Left colon (tissue), 2 donors: ENCODE data around the gene MMP24. TPM values are rescaled to one million over a fixed set of nuclear protein-coding genes. Genes with fewer than 3 reads are reported as not detected.
A peak's percentile ranks its signal among the peaks of the same experiment; 100 is the strongest.
"Not testable (repeated sequence)": the region's sequence is repeated elsewhere in the genome, so short reads cannot be mapped to it uniquely, and the experiment has no call there.

Experiments used
- ATAC-seq: fragments of 200-7000 bp; cut with Tn5 transposase; one replicate; pipeline ENCODE4 v1.9.1; 2020; ENCODE audit warnings: mild to moderate bottlenecking, moderate library complexity
- DNase-seq, 2 donors: peaks; one replicate each; pipeline ENCODE4 v3.0.0-alpha.2; 2020
- intact Hi-C, 2 donors: fragments of 100-400 bp; cut with DNase I in 1 of 2; cut with micrococcal nuclease in 1 of 2; formaldehyde crosslinking; loops; one replicate each; pipeline versions ENCODE4 v1.11.2 to v1.14.0; 2022; cut with DNase I, micrococcal nuclease
- total RNA-seq, 2 donors: library from RNA; stranded (reverse); fragmentation: NEBNext Ultra II Directional; extraction: Animal tissue kit (Norgen Biotek cat#: 25700); gene quantifications; one replicate each; pipeline ENCODE4 v1.2.1, GENCODE V29; 2021
- donor health status: DM: no; HTN: no; CAD: no.
- donor health status: DM: yes; HTN: yes; CAD: no.

MMP24 gene
- total RNA-seq, 2 donors from 2014 or later, result 0.09 to 0.59 TPM

- intact Hi-C loops, result no loop called here
- ATAC-seq, result no peak
- DNase-seq, result no peak
These were observed 22.4 kb downstream of the MMP24 start for GRCh38 chr20:35248641-35249475.

- intact Hi-C loops, result no loop called here
- DNase-seq (no peak), ATAC-seq (no peak)
These were observed 25.1 kb downstream of the MMP24 start for GRCh38 chr20:35251613-35251940.

- peak; percentile 27 for ATAC-seq
- intact Hi-C loops, result no loop called here
- DNase-seq, result no peak
These were observed 25.6 kb downstream of the MMP24 start for GRCh38 chr20:35252037-35252461.

- intact Hi-C loops, DNase-seq: not testable (repeated sequence)
- ATAC-seq, result peak; percentile 52
These were observed 26.1 kb downstream of the MMP24 start for GRCh38 chr20:35252598-35252997.

- DNase-seq (no peak), ATAC-seq (peak; percentile 74)
- intact Hi-C loops, result no loop called here
These were observed 26.5 kb downstream of the MMP24 start for GRCh38 chr20:35253010-35253409.

- ATAC-seq, result no peak
- intact Hi-C loops, result no loop called here
- no peak for DNase-seq
These were observed 28.0 kb downstream of the MMP24 start for GRCh38 chr20:35254448-35254999.

- DNase-seq, result no peak
- no peak for ATAC-seq
- intact Hi-C loops, result no loop called here
These were observed 30.9 kb downstream of the MMP24 start for GRCh38 chr20:35257175-35257909.

GRCh38 chr20:35260426-35260825 lies 33.9 kb downstream of the MMP24 start:
- ATAC-seq (no peak), DNase-seq (no peak)
- intact Hi-C loops, result no loop called here

GRCh38 chr20:35262321-35262720 lies 35.8 kb downstream of the MMP24 start:
- ATAC-seq, intact Hi-C loops, DNase-seq: not testable (repeated sequence)

GRCh38 chr20:35262731-35263531 lies 36.4 kb downstream of the MMP24 start:
- ATAC-seq (peak; percentile 86), DNase-seq (peak; percentile 43 to 61)

GRCh38 chr20:35263532-35264341 lies 37.2 kb downstream of the MMP24 start:
- ATAC-seq (peak; percentile 78), DNase-seq (no peak)
- intact Hi-C loops, result no loop called here

More at GRCh38 chr20:35262731-35263531, 36.4 kb downstream of the MMP24 start:
- intact Hi-C loops, result not testable (repeated sequence)

- DNase-seq (no peak), ATAC-seq (no peak)
- intact Hi-C loops, result no loop called here
These were observed 38.3 kb downstream of the MMP24 start for GRCh38 chr20:35264755-35265154.

GRCh38 chr20:35267092-35267491 lies 40.6 kb downstream of the MMP24 start:
- intact Hi-C loops, result no loop called here

GRCh38 chr20:35269055-35269781 lies 42.7 kb downstream of the MMP24 start:
- DNase-seq (peak; percentile 51 to 74), ATAC-seq (peak; percentile 79)
- intact Hi-C loops, result no loop called here

More at GRCh38 chr20:35267092-35267491, 40.6 kb downstream of the MMP24 start:
- DNase-seq (no peak), ATAC-seq (no peak)

GRCh38 chr20:35270021-35270902 lies 43.8 kb downstream of the MMP24 start:
- intact Hi-C loops, result no loop called here
- no peak for ATAC-seq
- DNase-seq, result no peak

- DNase-seq (no peak), ATAC-seq (no peak)
- intact Hi-C loops, result no loop called here
These were observed 44.8 kb downstream of the MMP24 start for GRCh38 chr20:35271073-35271882.
